ENCODE data around the gene ERC1.

ERC1 gene

GRCh38 chr12:990661-991349, at the start of gene ERC1:
ERC1 (plus strand) TSS chr12:991223; CDS start chr12:1027904, 36,681 bp downstream.
- DNase-seq (ENCODE audit: low read depth), result peak; percentile 82

GRCh38 chr12:943051-943450, 48.0 kb upstream of the ERC1 start:
- no peak for DNase-seq (ENCODE audit: low read depth)

DNA sequence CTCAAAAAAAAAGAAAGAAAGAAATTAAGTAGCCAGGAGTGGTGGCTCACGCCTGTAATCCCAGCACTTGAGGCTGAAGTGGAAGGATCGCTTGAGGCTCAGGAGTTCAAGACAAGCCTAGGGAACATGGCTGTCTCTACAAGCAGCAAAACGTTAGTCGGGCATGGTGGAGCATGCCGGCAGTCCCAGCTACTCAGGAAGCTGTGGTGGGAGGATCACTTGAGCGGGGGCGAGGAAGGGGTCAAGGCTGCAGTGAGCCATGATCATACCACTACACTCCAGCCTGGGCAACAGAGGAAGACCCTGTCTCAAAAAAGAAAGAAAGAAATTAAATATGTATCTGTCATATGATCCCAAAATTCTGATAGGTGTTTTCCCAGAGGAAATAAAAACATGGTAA, 46.8 kb upstream of the ERC1 start:
- DNase-seq (ENCODE audit: low read depth), result no peak

DNA sequence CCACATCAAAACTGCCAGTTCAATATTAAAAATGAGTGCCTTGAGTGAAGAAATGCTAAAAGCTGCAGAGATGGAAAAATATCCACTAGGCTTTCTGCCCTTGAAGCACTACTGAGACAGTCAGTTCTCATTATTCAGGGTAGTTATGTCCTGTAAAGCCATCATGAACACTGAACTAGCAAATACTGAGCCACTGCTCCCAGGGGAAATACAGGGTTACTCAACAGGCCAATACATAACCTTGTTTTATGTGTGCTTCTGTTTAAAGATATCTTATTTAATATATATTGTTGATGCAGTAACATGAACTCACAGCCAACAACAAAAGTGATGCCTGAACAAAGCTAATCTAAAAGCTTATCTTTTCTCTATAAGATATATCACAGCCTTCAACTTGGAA, 44.8 kb upstream of the ERC1 start:
- no peak for DNase-seq (ENCODE audit: low read depth)

GRCh38 chr12:946631-947030, 44.4 kb upstream of the ERC1 start:
- no peak for DNase-seq (ENCODE audit: low read depth)

GRCh38 chr12:948238-948637, 42.8 kb upstream of the ERC1 start:
- DNase-seq (ENCODE audit: low read depth), result no peak

GRCh38 chr12:949453-950191, 41.4 kb upstream of the ERC1 start, which contains the start of gene RAD52:
RAD52 (minus strand) TSS chr12:949694; CDS start chr12:933058, 16,636 bp downstream.
- DNase-seq (ENCODE audit: low read depth), result peak; percentile 95

- no peak for DNase-seq (ENCODE audit: low read depth)
These were observed 39.8 kb upstream of the ERC1 start for GRCh38 chr12:951176-951575.

DNA sequence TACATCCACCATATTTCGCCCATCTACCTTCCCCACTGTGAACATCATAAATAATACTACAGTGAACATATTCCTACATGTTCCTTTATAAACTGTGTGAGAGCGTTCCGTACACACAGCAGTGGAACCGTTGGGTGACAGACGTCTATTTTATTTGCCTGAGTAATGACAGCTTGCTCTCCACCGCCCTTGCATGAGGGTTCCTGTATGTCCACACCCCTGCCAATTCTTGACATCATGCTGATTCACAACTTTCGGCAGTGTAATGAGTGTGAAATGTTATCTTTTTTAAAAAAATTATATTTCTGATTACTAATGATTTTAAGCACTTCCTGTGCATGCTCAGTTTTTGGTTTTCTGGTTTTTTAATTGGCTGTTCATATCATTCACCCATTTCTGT, 37.2 kb upstream of the ERC1 start:
- no peak for DNase-seq (ENCODE audit: low read depth)

DNA sequence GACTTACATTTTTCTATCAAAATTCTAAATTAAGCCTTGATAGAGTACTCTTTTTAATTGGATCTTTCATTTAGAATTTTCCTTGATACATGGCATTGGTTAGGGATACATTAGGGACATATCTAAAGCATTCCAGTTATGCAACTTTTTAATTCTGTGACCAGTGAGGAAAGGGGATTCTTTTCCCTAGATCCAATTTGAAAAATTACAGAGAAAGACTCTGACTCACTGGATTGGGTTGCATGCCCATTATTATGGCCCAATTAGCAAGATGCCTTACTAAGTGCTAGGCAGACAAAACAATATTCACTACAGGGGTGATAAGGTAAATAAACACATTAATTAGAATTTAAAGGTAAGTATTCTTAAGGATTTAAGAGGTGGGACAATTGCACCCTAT, 36.3 kb upstream of the ERC1 start:
- no peak for DNase-seq (ENCODE audit: low read depth)

- no peak for DNase-seq (ENCODE audit: low read depth)
These were observed 35.1 kb upstream of the ERC1 start for GRCh38 chr12:955939-956338.

- no peak for DNase-seq (ENCODE audit: low read depth)
These were observed 32.4 kb upstream of the ERC1 start for GRCh38 chr12:958588-959123.

DNA sequence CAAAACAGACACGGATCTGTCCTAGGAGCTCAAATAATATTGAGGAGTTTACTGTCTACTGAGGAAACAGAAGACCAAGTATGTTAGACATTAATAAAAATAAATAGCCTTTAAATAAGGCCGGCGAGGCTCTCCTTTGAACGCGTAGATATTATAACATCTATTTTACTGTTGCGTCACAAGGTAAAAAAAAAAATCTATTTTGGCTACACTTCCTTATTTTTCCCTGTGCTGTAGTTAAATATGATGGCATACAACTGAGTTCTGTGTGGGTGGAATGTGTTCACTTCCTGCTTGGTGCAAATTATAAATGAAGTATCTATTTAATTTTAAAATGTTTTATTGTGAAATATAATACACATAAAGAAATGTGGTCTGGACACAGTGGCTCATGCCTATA, 24.3 kb upstream of the ERC1 start:
- DNase-seq (ENCODE audit: low read depth), result no peak

GRCh38 chr12:967641-968040, 23.4 kb upstream of the ERC1 start:
- DNase-seq (ENCODE audit: low read depth), result no peak

DNA sequence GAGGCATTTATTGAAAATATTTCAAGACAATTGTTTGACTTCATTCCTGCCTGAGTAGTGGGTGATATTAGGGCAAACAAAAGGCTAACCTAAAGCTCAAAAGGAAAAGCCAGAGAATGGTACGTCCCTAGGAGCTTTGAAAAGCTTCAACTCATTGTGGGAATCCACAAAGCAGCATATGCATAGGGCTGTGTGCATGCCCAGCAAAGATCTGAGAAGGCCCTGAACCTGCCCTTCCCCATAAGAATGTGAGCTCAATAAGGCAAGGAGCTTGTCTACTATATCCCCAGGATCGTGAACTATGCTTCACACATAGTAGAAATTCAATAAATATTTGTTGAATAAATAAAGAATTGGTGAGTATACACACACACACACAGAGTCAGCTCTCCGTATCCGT, 22.5 kb upstream of the ERC1 start:
- no peak for DNase-seq (ENCODE audit: low read depth)

DNA sequence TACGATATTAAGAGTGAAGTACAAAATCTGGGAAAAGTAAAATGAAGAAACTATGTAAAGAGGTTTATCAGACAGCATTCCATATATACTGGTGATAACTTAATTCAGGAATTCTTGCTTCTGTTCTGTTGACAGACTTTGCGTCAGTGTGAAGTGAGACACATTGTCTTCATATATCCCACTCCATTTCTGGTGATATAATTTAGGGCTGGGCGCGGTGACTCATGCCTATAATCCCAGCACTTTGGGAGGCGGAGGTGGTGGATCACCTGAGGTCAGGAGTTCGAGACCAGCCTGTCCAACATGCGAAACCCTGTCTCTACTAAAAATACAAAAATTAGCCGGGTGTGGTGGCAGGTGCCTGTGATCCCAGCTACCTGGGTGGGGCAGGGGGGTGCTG, 21.2 kb upstream of the ERC1 start:
- DNase-seq (ENCODE audit: low read depth), result no peak

GRCh38 chr12:971991-972390, 19.0 kb upstream of the ERC1 start:
- DNase-seq (ENCODE audit: low read depth), result no peak

- DNase-seq (ENCODE audit: low read depth), result no peak
These were observed 16.7 kb upstream of the ERC1 start for GRCh38 chr12:974271-974862.

GRCh38 chr12:976644-977043, 14.4 kb upstream of the ERC1 start:
- DNase-seq (ENCODE audit: low read depth), result no peak

DNA sequence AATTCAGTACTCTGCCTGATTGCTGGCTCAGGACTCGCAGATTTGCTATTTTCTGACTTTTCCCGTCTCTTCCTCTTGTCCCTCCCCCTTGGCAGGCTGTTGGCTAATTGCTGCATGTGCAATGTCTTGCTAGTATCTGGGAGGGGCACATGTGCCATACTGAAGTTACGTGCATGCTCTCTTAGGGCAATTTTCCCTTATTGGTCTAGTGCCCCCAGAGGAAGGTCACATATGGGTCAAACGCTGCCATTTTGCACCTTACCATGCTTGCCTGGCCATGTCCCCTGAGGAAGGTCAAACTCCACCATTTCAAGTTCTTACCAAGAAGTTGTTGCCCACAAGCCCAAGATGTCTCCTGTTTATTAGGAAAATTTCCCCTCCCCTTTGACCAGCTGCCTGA, 13.9 kb upstream of the ERC1 start:
- no peak for DNase-seq (ENCODE audit: low read depth)

GRCh38 chr12:979349-979748, 11.7 kb upstream of the ERC1 start:
- no peak for DNase-seq (ENCODE audit: low read depth)

- DNase-seq (ENCODE audit: low read depth), result no peak
These were observed 9.7 kb upstream of the ERC1 start for GRCh38 chr12:981176-981828.

DNA sequence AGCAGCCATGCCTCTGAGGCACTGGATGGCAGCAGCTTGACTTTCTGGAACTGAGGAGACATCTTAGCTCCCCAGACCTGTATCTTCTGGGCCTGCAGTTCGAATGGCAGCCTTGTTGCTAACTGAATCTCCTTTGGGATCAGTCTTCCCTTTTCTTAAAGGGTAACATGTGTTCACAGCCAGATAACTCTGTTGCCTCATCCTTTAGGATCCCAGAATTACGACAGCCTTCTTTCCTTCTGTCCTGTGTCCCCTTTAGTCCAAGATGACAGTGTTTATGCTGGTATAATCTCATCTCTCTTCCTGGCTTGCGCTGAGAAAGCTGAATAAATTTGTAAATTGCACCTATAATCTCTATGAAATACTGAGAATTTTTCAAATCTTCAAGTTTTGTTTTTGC, 9.1 kb upstream of the ERC1 start:
- no peak for DNase-seq (ENCODE audit: low read depth)

All from stimulated activated CD8-positive, alpha-beta memory T cell treated with anti-CD3 and anti-CD28 coated beads, Interleukin-12 subunit alpha, Interleukin-12 subunit beta, amount 100 ng/mL, for 4 hours (primary cell).